ENCODE data around the gene FAM83G.
"Not testable (repeated sequence)": the region's sequence is repeated elsewhere in the genome, so short reads cannot be mapped to it uniquely, and the experiment has no call there.

FAM83G gene, protein sequence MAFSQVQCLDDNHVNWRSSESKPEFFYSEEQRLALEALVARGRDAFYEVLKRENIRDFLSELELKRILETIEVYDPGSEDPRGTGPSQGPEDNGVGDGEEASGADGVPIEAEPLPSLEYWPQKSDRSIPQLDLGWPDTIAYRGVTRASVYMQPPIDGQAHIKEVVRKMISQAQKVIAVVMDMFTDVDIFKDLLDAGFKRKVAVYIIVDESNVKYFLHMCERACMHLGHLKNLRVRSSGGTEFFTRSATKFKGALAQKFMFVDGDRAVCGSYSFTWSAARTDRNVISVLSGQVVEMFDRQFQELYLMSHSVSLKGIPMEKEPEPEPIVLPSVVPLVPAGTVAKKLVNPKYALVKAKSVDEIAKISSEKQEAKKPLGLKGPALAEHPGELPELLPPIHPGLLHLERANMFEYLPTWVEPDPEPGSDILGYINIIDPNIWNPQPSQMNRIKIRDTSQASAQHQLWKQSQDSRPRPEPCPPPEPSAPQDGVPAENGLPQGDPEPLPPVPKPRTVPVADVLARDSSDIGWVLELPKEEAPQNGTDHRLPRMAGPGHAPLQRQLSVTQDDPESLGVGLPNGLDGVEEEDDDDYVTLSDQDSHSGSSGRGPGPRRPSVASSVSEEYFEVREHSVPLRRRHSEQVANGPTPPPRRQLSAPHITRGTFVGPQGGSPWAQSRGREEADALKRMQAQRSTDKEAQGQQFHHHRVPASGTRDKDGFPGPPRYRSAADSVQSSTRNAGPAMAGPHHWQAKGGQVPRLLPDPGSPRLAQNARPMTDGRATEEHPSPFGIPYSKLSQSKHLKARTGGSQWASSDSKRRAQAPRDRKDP

DNA sequence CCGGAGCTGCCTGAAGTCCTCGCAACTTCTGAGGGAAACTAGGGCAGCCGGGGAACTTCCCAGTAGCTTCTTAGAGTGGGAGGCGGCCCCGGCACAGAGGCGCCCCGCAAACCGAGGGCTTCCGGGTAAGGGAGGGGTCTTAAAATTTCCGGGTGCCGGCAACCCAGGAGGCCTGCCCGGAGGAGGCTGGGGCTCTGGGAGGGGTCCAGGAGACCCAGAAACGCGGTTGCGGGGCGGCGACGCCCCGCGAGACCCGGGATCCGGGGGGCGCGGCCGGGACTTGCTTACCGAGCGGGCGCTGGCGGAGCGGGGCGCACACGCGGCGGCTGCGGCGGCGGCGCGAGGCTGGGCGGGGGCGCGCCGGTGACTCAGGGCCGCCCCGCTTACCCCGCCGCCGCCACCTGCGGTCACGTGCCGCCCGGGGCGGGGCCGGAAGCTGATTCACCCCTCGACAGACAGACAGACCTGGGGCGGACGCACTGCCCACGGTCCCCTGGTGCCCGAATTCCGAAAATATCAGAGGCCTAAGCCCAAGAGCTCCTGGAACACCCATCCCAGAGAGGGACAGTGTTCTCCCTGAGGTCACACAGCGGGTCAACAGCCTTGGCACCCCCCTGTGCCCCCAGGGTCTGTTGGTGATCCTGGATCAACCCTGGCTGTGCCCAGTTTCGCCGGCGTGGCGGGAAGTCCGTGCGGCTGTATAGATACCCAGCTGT lies at the start of gene FAM83G:
Gene FAM83G (minus strand): TSS at position 344 of the 716 bp plus-strand sequence. CDS start 723 bp downstream, outside the sequence.
- peak; percentile 94 for DNase-seq

DNA sequence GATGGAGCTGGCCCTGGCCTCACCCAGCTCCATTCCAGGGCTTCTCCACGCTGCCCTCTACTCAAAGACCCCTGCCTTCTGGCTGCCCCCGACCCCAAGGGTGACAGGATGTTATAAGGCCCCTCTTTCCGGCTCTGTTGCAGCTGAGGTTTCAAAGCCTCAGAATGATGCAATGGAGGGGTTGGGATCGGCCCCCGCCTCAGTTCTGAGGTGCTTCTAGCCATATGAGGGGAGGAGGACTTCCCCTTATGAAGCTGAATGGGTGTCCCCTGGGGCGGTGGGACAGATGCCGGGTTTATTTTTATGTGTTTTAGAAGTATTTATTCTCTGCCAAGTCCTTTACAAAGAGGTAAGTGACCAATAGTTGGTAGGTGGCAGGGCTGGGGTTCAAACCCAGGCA lies 44.3 kb upstream of the FAM83G start:
- DNase-seq = not testable (repeated sequence)

GRCh38 chr17:19047510-19047909 lies 42.9 kb upstream of the FAM83G start:
- DNase-seq = not testable (repeated sequence)

- not testable (repeated sequence) for DNase-seq
These were observed 42.3 kb upstream of the FAM83G start, which contains the start of gene GRAP for GRCh38 chr17:19046782-19047375. TSS of gene GRAP (minus strand) at chr17:19046957. CDS start at chr17:19046926, 31 bp downstream.

DNA sequence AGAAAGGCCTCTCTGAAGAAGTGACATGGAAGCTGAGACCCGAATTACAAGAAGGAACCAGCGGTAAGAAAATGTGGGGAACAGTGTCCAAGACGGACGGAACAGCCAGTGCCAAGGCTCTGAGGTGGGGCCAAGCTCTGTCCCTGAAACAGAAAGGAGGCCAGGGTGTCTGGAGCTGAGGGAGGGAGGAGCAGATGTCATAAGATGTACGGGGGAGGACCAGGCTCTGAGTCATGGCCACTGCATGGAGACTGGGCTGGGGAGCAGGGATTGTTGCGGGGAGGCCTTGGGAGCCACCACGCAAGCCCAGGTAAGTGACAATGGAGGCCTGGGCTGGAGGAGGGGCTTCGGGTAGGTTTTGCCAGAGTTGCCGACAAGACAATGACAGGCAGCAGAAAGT lies 40.1 kb upstream of the FAM83G start:
- not testable (repeated sequence) for DNase-seq

DNA sequence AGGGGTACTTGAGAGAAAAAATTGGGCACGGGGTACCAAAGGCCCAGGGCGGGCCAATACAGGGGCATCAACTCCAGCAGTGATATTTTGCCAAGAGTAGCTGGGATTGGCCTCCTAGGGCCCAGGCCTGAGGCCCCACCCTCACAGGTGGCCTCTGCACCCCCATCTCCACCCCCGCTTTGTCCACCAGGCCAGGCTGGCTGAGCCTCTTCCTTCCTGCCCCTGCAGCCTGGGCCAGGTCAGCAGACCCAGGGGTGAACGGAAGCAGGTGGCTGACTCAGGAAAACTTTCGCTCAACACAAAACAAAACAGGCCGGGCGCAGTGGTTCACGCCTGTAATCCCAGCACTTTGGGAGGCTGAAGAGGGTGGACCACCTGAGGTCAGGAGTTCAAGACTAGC lies 38.5 kb upstream of the FAM83G start:
- not testable (repeated sequence) for DNase-seq

DNA sequence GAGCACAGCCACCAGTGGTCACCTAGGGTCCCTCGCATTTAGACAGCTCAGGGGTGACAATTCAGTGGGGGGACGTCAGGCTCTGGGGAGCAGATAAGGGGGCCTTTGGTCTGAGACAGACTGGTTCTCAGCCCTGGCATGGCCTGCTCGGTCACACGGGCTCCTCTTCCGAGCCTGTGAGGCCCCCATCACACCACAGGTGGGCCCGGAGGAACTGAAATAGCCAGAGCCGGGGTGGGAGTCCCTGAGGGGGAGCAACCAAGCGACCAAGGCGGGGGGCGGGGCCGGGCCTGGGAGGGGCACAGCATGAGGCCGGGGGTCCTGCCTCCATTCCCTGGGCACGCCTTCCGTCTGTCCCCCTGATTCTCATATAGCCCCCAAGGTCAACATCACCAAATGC lies 37.8 kb upstream of the FAM83G start:
- not testable (repeated sequence) for DNase-seq

DNA sequence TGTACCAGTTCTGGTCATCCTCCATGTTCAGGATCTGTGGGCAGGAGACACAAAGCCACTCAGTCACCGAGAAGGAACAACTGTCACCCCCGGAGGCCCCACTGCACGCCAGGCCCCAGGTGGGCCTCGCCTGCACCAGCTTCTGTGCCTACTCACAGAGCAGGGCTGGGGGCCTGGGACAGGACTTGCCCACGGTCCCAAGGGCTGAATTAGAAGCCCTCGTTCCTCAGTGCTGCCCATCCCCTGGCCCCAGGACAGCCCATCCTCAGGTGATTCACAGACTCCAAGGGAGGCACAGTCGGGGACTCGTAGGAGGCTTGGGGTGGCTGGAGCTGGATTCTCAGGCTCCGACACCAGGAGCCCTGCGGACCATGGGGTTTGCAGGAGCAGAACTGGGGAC lies 37.3 kb upstream of the FAM83G start:
- peak; percentile 16 for DNase-seq

DNA sequence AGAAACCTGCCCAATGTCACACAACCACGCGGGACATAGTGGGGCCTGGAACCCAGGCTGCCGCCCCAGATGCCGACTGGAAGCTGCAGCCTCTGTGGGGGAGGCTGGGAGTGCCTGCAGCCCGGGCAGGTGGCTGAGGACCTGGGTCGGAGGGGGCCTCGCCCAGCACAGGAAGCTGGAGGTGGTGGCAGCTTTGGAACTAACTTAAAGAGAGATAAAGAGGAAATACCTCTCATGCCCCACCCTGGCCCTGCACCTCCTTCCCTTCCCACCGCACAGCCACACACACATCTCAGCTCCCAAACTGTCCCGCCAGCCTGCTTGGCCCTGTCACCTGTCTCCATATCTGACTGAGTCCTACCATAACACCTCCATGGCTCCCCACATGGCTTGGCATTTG lies 35.8 kb upstream of the FAM83G start:
- DNase-seq = not testable (repeated sequence)

- DNase-seq = not testable (repeated sequence)
These were observed 34.2 kb upstream of the FAM83G start for GRCh38 chr17:19038730-19039129.

DNA sequence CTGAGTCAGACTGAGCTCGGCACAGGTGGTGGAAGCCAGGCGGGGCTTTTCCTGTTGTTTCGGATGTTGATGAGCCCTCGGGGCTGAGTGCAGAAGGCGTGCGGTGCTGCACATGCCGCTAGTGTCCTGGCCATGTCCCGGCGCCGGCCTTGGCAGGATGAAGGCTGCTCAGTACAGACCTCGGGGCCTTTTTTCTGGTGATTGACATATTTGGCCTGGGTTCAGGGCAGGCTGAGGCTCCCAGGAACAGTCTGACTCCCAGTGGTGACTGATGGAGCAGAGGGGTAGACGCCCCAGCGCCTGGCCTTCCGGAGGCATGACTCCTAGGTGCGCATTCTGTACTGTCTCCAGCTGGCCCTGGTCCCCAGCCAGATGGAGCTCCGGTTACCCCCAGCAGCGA lies 33.4 kb upstream of the FAM83G start:
- not testable (repeated sequence) for DNase-seq

GRCh38 chr17:19037547-19037946 lies 33.0 kb upstream of the FAM83G start:
- not testable (repeated sequence) for DNase-seq

- DNase-seq = not testable (repeated sequence)
These were observed 31.6 kb upstream of the FAM83G start for GRCh38 chr17:19036186-19036585.

GRCh38 chr17:19032377-19032988 lies 27.9 kb upstream of the FAM83G start:
- DNase-seq = not testable (repeated sequence)

DNA sequence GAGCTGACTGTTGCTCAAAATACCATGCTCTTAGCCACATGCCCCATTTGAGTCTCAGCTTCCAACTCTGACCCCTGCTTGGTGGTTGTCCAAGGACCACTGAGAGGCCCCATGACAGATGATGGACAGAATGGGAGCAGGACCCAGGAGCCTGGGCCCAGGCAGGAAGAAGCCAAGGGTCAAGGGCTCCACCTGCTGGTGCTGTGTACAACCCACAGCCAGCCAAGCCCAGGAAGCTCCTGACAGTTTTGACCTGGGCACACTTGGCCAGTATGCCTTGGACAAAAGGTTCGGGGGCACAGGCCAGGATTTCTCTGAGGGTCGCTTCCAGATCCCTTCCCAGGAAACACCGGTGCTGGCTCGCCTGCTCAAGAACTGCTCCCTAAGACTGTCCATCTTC lies 27.2 kb upstream of the FAM83G start:
- peak; percentile 62 for DNase-seq

GRCh38 chr17:19030771-19031449 lies 26.3 kb upstream of the FAM83G start:
- not testable (repeated sequence) for DNase-seq

DNA sequence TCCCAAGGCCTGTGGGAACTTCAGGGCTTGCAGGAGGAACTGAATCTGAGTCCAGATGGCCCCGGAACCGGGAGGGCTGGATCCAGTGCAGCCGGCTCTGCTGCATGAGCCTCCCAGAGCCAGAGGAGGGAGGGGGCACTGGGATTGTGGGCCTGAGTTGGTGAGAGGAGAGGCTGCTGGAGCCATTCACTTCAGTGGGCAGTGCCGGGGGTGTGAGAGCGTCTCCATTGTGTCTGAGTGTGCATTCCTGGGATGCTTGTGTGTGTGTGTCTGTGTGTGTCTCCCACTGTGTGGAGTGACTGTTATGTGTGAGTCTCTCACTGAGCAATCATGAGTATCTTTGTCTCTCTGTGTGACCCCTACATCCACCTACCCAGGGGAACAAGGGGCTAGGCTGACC lies 25.2 kb upstream of the FAM83G start:
- DNase-seq = not testable (repeated sequence)

DNA sequence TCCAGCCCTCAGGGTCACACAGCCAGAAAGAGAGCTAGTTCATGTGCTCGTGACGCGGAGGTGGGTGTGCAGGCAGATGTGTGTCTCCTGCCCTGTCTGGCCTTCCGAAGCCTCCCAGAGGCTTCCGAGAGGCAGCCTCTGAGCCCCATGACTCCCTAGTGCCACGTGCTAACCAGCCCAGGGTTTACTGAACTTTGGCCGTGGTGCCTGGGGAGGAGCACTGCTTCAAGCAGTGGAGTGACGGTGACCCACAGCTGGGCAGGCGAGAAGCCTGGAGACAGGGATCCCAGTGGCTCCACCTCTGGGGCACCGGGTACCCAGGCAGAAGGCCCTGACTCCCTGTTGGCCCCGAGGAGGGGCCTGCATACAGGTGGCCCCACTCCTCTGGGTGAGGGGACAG lies 24.1 kb upstream of the FAM83G start:
- not testable (repeated sequence) for DNase-seq

- DNase-seq = no peak
These were observed 19.8 kb upstream of the FAM83G start for GRCh38 chr17:19024101-19025078.

All from activated T-cell treated with anti-CD3 and anti-CD28 coated beads, Interleukin-2, amount 50 U/mL, for 1 hour (primary cell).